Measurements from ENCODE around the gene DYNLL2.

Gene DYNLL2

DNA sequence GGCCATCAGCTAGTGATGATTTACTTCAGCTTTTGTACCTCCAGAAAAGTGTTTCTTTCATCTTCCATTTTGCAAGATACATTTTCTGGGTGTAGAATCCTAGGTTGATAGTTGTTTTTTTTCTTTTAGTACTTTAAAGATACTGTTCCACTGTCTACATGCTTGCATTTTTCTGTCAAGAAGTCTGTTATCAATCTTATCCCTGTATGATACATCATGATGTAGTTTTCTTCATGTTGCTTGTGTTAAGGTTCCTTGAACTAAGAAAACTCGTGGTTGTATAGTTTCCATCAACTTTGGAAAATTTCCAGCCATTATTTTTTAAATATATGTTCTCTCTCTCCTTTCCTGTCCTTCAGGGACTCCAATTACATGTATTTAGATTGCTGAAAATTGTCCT is 24.1 kb downstream of the DYNLL2 start:
- ATAC-seq: no peak
- TF ChIP-seq BACH2 (CRISPR knock-in tag; IDR thresholded peaks at IDR 0.05; ENCODE audit: borderline replicate concordance) (no peak), PATZ1 (CRISPR knock-in tag; IDR thresholded peaks at IDR 0.05; ENCODE audit: borderline replicate concordance) (no peak), ZNF70 (CRISPR knock-in tag; IDR thresholded peaks at IDR 0.05) (no peak), ZC3H10 (CRISPR knock-in tag; IDR thresholded peaks at IDR 0.05) (no peak)

GRCh38 chr17:58109197-58109596 is 26.0 kb downstream of the DYNLL2 start:
- TF ChIP-seq, protein P1, sequence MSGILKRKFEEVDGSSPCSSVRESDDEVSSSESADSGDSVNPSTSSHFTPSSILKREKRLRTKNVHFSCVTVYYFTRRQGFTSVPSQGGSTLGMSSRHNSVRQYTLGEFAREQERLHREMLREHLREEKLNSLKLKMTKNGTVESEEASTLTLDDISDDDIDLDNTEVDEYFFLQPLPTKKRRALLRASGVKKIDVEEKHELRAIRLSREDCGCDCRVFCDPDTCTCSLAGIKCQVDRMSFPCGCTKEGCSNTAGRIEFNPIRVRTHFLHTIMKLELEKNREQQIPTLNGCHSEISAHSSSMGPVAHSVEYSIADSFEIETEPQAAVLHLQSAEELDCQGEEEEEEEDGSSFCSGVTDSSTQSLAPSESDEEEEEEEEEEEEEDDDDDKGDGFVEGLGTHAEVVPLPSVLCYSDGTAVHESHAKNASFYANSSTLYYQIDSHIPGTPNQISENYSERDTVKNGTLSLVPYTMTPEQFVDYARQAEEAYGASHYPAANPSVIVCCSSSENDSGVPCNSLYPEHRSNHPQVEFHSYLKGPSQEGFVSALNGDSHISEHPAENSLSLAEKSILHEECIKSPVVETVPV (CRISPR knock-in tag; IDR thresholded peaks at IDR 0.05): no peak
- TF ChIP-seq CSDC2 (CRISPR knock-in tag; IDR thresholded peaks at IDR 0.05): no peak
- no peak for ATAC-seq

- ATAC-seq: no peak
- TF ChIP-seq CSDC2 (CRISPR knock-in tag; IDR thresholded peaks at IDR 0.05) (no peak), PATZ1 (CRISPR knock-in tag; IDR thresholded peaks at IDR 0.05; ENCODE audit: borderline replicate concordance) (no peak), ZNF70 (CRISPR knock-in tag; IDR thresholded peaks at IDR 0.05) (no peak), GLIS3 (CRISPR knock-in tag; IDR thresholded peaks at IDR 0.05) (no peak), ZNF8 (CRISPR knock-in tag; IDR thresholded peaks at IDR 0.05) (no peak)
- TF ChIP-seq, protein P2, sequence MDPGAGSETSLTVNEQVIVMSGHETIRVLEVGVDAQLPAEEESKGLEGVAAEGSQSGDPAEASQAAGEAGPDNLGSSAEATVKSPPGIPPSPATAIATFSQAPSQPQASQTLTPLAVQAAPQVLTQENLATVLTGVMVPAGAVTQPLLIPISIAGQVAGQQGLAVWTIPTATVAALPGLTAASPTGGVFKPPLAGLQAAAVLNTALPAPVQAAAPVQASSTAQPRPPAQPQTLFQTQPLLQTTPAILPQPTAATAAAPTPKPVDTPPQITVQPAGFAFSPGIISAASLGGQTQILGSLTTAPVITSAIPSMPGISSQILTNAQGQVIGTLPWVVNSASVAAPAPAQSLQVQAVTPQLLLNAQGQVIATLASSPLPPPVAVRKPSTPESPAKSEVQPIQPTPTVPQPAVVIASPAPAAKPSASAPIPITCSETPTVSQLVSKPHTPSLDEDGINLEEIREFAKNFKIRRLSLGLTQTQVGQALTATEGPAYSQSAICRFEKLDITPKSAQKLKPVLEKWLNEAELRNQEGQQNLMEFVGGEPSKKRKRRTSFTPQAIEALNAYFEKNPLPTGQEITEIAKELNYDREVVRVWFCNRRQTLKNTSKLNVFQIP (CRISPR knock-in tag; IDR thresholded peaks at IDR 0.05; ENCODE audit: borderline replicate concordance, low read depth): no peak
- TF ChIP-seq, protein P3, sequence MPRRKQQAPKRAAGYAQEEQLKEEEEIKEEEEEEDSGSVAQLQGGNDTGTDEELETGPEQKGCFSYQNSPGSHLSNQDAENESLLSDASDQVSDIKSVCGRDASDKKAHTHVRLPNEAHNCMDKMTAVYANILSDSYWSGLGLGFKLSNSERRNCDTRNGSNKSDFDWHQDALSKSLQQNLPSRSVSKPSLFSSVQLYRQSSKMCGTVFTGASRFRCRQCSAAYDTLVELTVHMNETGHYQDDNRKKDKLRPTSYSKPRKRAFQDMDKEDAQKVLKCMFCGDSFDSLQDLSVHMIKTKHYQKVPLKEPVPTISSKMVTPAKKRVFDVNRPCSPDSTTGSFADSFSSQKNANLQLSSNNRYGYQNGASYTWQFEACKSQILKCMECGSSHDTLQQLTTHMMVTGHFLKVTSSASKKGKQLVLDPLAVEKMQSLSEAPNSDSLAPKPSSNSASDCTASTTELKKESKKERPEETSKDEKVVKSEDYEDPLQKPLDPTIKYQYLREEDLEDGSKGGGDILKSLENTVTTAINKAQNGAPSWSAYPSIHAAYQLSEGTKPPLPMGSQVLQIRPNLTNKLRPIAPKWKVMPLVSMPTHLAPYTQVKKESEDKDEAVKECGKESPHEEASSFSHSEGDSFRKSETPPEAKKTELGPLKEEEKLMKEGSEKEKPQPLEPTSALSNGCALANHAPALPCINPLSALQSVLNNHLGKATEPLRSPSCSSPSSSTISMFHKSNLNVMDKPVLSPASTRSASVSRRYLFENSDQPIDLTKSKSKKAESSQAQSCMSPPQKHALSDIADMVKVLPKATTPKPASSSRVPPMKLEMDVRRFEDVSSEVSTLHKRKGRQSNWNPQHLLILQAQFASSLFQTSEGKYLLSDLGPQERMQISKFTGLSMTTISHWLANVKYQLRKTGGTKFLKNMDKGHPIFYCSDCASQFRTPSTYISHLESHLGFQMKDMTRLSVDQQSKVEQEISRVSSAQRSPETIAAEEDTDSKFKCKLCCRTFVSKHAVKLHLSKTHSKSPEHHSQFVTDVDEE (CRISPR knock-in tag; IDR thresholded peaks at IDR 0.05): no peak
- TF ChIP-seq, protein P1 (CRISPR knock-in tag; IDR thresholded peaks at IDR 0.05): no peak
Observed at GRCh38 chr17:58110012-58110411, 26.8 kb downstream of the DYNLL2 start.

DNA sequence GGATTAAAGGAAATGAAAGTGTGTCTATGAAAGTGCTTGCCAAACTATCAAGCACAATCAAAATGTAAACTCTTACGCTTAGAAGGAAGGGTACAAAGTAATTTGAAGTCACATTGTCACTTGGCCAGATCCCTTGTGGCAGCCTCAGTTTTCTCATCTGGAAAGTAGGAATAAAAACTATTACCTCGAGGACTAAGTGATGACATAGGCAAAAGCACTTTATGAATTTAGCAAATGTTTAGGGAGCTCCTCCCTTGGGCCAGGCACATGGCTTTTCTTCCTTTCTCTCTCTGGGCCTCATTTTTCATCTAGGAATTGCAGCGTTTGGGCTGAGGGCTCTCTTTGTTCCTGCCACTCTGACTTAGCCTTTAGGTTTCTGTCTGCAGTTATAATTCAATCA is 28.5 kb downstream of the DYNLL2 start:
- no peak for ATAC-seq
- TF ChIP-seq PPARA (CRISPR knock-in tag; IDR thresholded peaks at IDR 0.05; ENCODE audit: borderline replicate concordance): no peak
- no peak for TF ChIP-seq TOX (CRISPR knock-in tag; IDR thresholded peaks at IDR 0.05; ENCODE audit: borderline replicate concordance)
- TF ChIP-seq BACH2 (CRISPR knock-in tag; IDR thresholded peaks at IDR 0.05; ENCODE audit: borderline replicate concordance): no peak
- TF ChIP-seq ESRRG (CRISPR knock-in tag; IDR thresholded peaks at IDR 0.05): no peak
- TF ChIP-seq RARB (CRISPR knock-in tag; IDR thresholded peaks at IDR 0.05): no peak
- TF ChIP-seq ZFP30 (CRISPR knock-in tag; IDR thresholded peaks at IDR 0.05): no peak
- no peak for TF ChIP-seq ZNF70 (CRISPR knock-in tag; IDR thresholded peaks at IDR 0.05)
- no peak for TF ChIP-seq ZNF565 (CRISPR knock-in tag; conservative IDR thresholded peaks at IDR 0.05; ENCODE audit: low read depth)
- no peak for TF ChIP-seq OSR1 (CRISPR knock-in tag; IDR thresholded peaks at IDR 0.05)
- no peak for TF ChIP-seq ZNF8 (CRISPR knock-in tag; IDR thresholded peaks at IDR 0.05)
